Measurements from ENCODE around the gene FAM13A. TPM values are rescaled to one million over a fixed set of nuclear protein-coding genes. Genes with fewer than 3 reads are reported as not detected.

The FAM13A gene
- total RNA-seq, 1 donor from 2014 or later: 32.2 TPM

DNA sequence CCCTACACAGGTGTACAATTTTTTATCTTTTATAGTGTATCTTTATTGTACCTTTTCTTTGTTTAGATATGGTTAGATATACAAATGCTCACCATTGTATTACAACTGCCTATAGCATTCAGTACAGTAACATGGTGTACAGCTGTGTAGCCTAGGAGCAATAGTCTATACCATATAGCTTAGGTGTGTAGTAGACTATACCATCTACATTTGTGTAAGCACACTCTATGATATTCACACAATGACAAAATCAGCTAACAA lies 80.3 kb downstream of the FAM13A start:
- no peak overlapping the region for H3K27ac ChIP-seq
- no peak overlapping the region for H3K4me3 ChIP-seq
- H3K4me1 ChIP-seq: no peaks in the 10 kb centered on the region
- intact Hi-C loops (cut with DNase I): no loop called here
- H3K36me3 ChIP-seq: no peaks in the 10 kb centered on the region
- no peaks in the 10 kb centered on the region for H3K9me3 ChIP-seq
- no peaks in the 10 kb centered on the region for H3K27me3 ChIP-seq
- DNase-seq (ENCODE audit: extremely low spot score in 2 of 2): no peak
- TF ChIP-seq POLR2A (IDR thresholded peaks at IDR 0.05) (no peak), POLR2AphosphoS5 (IDR thresholded peaks at IDR 0.05; ENCODE audit: insufficient read depth in 1 of 2, low read depth in 1 of 2) (no peak)
- TF ChIP-seq, protein P1, sequence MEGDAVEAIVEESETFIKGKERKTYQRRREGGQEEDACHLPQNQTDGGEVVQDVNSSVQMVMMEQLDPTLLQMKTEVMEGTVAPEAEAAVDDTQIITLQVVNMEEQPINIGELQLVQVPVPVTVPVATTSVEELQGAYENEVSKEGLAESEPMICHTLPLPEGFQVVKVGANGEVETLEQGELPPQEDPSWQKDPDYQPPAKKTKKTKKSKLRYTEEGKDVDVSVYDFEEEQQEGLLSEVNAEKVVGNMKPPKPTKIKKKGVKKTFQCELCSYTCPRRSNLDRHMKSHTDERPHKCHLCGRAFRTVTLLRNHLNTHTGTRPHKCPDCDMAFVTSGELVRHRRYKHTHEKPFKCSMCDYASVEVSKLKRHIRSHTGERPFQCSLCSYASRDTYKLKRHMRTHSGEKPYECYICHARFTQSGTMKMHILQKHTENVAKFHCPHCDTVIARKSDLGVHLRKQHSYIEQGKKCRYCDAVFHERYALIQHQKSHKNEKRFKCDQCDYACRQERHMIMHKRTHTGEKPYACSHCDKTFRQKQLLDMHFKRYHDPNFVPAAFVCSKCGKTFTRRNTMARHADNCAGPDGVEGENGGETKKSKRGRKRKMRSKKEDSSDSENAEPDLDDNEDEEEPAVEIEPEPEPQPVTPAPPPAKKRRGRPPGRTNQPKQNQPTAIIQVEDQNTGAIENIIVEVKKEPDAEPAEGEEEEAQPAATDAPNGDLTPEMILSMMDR (IDR thresholded peaks at IDR 0.05): no peak

DNA sequence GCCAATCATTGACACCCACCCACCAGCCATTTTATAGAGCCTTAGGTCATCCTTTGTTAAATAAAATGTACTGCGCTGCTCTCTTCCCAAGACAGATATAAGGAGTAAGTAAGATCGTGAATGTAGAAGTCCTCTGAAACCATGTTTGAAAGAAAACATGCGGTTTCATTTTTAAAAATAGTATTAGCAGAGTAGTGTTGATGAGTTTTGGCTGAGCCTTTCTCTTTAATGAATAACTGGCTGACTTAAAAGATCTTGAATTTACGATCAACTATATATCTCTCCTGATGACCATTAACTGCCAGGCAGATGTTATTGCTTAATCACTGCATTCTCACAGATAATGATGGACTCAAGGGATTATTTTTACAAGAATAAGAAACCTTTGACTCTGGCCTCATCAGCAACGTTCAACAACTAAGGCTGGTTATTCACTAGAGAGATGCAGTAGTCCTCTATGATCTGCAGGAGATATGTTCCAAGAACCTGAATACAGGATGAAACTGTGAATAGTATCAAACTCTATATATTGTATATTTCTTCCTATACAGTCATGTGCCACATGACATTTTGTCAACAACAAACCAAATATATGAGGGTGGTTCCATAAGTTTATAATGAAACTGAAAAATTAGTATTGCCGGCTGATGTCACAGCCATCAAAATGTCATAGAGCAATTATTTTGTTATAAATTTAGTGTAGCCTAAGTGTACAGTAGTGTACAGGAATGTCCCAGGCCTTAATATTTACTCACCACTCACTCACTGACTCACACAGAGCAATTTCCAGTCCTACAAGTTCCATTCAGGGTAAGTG lies 80.8 kb downstream of the FAM13A start:
- H3K4me1 ChIP-seq: no peaks in the 10 kb centered on the region
- TF ChIP-seq, protein P1 (IDR thresholded peaks at IDR 0.05): no peak
- TF ChIP-seq POLR2AphosphoS5 (IDR thresholded peaks at IDR 0.05; ENCODE audit: insufficient read depth in 1 of 2, low read depth in 1 of 2): no peak
- no peak for TF ChIP-seq POLR2A (IDR thresholded peaks at IDR 0.05)
- no peak overlapping the region for H3K4me3 ChIP-seq
- H3K9me3 ChIP-seq: no peaks in the 10 kb centered on the region
- no peaks in the 10 kb centered on the region for H3K36me3 ChIP-seq
- H3K27ac ChIP-seq: no peak overlapping the region
- no peaks in the 10 kb centered on the region for H3K27me3 ChIP-seq
- intact Hi-C loops (cut with DNase I): no loop called here
- DNase-seq (ENCODE audit: extremely low spot score in 2 of 2): no peak

DNA sequence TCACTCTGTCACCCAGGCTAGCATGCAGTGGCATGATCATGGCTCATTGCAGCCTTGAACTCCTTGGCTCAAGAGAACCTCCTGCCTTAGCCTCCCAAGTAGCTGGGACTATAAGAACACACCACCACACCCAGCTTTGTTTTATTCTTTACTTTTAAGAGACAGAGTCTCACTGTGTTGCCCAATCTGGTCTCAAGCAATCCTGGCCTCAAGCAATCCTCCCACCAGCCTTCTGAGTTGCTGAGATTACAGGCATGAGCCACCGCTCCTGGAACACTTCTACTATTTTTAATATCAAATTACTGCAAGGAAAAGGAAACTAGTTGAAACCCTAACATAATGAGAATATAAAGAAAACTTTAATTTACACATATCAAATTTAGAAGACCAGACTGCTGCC lies 85.4 kb downstream of the FAM13A start:
- Histone ChIP-seq H3K27ac (no peak overlapping the region), H3K9me3 (no peaks in the 10 kb centered on the region), H3K4me1 (no peaks in the 10 kb centered on the region), H3K36me3 (no peaks in the 10 kb centered on the region), H3K27me3 (no peaks in the 10 kb centered on the region), H3K4me3 (no peak overlapping the region)
- intact Hi-C loops (cut with DNase I): no loop called here
- DNase-seq (ENCODE audit: extremely low spot score in 2 of 2): no peak
- no peak for TF ChIP-seq POLR2AphosphoS5 (IDR thresholded peaks at IDR 0.05; ENCODE audit: insufficient read depth in 1 of 2, low read depth in 1 of 2)
- TF ChIP-seq, protein P1 (IDR thresholded peaks at IDR 0.05): no peak
- TF ChIP-seq POLR2A (IDR thresholded peaks at IDR 0.05): no peak

DNA sequence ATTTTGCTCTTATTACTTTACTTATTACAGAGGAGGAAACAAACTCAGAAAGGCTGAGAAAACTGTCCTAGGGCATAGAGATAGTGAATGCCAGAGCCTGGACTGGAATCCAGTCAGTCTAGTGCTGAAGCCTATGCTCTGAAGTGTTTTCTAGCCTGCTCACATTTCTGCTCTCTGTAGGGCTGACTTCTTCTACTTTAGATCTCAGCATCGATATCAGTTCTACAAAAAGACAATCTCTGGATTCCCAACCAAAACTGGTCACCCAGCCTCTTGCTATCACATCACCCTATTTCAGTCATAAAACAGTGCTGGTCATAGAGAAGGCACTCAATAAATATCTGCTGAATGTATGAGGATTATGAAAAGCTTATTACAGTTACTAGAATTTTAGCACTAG lies 87.2 kb downstream of the FAM13A start:
- intact Hi-C loops (cut with DNase I): no loop called here
- no peak for DNase-seq (ENCODE audit: extremely low spot score in 2 of 2)
- Histone ChIP-seq H3K4me3 (no peak overlapping the region), H3K36me3 (no peaks in the 10 kb centered on the region), H3K27ac (no peak overlapping the region), H3K27me3 (no peaks in the 10 kb centered on the region), H3K9me3 (no peaks in the 10 kb centered on the region), H3K4me1 (no peaks in the 10 kb centered on the region)
- TF ChIP-seq POLR2A (IDR thresholded peaks at IDR 0.05) (no peak), POLR2AphosphoS5 (IDR thresholded peaks at IDR 0.05; ENCODE audit: insufficient read depth in 1 of 2, low read depth in 1 of 2) (no peak)
- TF ChIP-seq, protein P1 (IDR thresholded peaks at IDR 0.05): no peak

DNA sequence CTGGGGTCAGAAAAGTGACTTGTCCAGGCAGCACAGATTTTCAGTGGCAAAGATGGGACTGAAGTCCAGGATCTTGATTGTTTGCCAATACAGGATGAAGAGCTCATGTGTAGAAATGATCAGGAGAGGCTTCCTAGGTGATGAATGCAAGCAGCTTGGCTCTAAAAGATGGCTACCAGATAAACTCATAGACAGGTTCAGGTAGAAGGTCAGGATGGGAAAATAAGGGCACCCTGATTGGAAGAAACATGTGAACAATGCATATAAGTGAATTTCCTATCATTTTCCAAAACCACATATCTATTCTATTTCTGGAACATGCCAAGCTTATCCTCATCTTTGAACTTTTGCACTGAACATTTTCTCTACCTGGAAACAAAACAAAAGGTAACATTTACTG lies 87.7 kb downstream of the FAM13A start:
- H3K36me3 ChIP-seq: no peaks in the 10 kb centered on the region
- no peaks in the 10 kb centered on the region for H3K9me3 ChIP-seq
- DNase-seq (ENCODE audit: extremely low spot score in 2 of 2): no peak
- no peaks in the 10 kb centered on the region for H3K27me3 ChIP-seq
- H3K27ac ChIP-seq: no peak overlapping the region
- no peak overlapping the region for H3K4me3 ChIP-seq
- intact Hi-C loops (cut with DNase I): no loop called here
- TF ChIP-seq, protein P1 (IDR thresholded peaks at IDR 0.05): no peak
- TF ChIP-seq POLR2AphosphoS5 (IDR thresholded peaks at IDR 0.05; ENCODE audit: insufficient read depth in 1 of 2, low read depth in 1 of 2) (no peak), POLR2A (IDR thresholded peaks at IDR 0.05) (no peak)
- H3K4me1 ChIP-seq: no peaks in the 10 kb centered on the region

Measured in vagina (tissue), 2 donors.